ENCODE measurements around the gene AFAP1L1. TPM values are rescaled to one million over a fixed set of nuclear protein-coding genes. Genes with fewer than 3 reads are reported as not detected.

Gene AFAP1L1
- total RNA-seq, 1 donor from 2014 or later: 8.3 TPM

DNA sequence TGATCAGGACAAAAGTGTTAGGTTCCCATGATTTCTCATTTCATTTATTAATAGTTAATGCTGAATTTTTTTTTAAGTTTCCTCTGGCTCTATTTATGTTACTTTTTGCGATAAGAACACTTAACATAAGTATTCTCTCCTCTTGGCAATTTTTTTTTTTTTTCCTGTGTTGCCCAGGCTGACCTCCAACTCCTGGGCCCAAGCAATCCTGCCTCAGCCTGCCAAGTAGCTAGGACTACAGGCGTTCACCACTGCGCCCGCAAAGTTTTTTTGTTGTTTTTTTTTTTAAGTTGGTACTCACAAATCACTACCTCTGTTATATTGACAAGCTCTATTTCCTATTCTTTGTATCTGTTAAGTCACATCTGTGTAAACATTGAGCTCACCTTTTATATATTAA, 80.5 kb downstream of the AFAP1L1 start:
- no peaks in the 10 kb centered on the region for H3K9me3 Mint-ChIP-seq (ENCODE audit: unreplicated experiment)
- TF ChIP-seq, protein P1, sequence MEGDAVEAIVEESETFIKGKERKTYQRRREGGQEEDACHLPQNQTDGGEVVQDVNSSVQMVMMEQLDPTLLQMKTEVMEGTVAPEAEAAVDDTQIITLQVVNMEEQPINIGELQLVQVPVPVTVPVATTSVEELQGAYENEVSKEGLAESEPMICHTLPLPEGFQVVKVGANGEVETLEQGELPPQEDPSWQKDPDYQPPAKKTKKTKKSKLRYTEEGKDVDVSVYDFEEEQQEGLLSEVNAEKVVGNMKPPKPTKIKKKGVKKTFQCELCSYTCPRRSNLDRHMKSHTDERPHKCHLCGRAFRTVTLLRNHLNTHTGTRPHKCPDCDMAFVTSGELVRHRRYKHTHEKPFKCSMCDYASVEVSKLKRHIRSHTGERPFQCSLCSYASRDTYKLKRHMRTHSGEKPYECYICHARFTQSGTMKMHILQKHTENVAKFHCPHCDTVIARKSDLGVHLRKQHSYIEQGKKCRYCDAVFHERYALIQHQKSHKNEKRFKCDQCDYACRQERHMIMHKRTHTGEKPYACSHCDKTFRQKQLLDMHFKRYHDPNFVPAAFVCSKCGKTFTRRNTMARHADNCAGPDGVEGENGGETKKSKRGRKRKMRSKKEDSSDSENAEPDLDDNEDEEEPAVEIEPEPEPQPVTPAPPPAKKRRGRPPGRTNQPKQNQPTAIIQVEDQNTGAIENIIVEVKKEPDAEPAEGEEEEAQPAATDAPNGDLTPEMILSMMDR (IDR thresholded peaks at IDR 0.05; ENCODE audit: insufficient read depth, low read depth, low read length): no peak
- no peak for TF ChIP-seq EZH2 (IDR thresholded peaks at IDR 0.05; ENCODE audit: insufficient read depth, low read length)
- Histone ChIP-seq H2AFZ (ENCODE audit: low read depth, low read length) (no peak overlapping the region), H3K4me2 (ENCODE audit: low read length) (no peak overlapping the region), H3K9me3 (ENCODE audit: insufficient read depth, low read depth, low read length) (no peaks in the 10 kb centered on the region), H3K36me3 (ENCODE audit: insufficient read depth, low read length) (peaks cover 58% of the 10 kb centered on the region), H3K27me3 (ENCODE audit: insufficient read depth, low read length) (no peaks in the 10 kb centered on the region), H3K9ac (ENCODE audit: low read length) (no peak overlapping the region), H3K27ac (ENCODE audit: low read depth, low read length) (no peak overlapping the region), H3K4me1 (ENCODE audit: insufficient read depth, low read length) (no peaks in the 10 kb centered on the region), H3K79me2 (ENCODE audit: insufficient read depth, low read length) (peaks cover 15% of the 10 kb centered on the region), H3K4me3 (ENCODE audit: insufficient read depth, low read depth, low read length) (no peak overlapping the region), H4K20me1 (ENCODE audit: insufficient read depth, low read length) (peaks cover 23% of the 10 kb centered on the region)
- no peak for FAIRE-seq
- H3K27ac Mint-ChIP-seq (ENCODE audit: unreplicated experiment): no peak overlapping the region
- H3K4me1 Mint-ChIP-seq (ENCODE audit: low read depth, unreplicated experiment): peaks cover 15% of the 10 kb centered on the region
- DNase-seq (ENCODE audit: low read depth): no peak
- H3K4me3 Mint-ChIP-seq (ENCODE audit: unreplicated experiment): no peak overlapping the region
- peaks cover 37% of the 10 kb centered on the region for H3K36me3 Mint-ChIP-seq (ENCODE audit: low read depth, unreplicated experiment)
- no peaks in the 10 kb centered on the region for H3K27me3 Mint-ChIP-seq (ENCODE audit: low read depth, unreplicated experiment)

GRCh38 chr5:149353911-149354310, 82.3 kb downstream of the AFAP1L1 start:
- Histone ChIP-seq H3K9ac (ENCODE audit: low read length) (no peak overlapping the region), H3K36me3 (ENCODE audit: insufficient read depth, low read length) (peaks cover 44% of the 10 kb centered on the region), H3K27me3 (ENCODE audit: insufficient read depth, low read length) (no peaks in the 10 kb centered on the region), H3K4me3 (ENCODE audit: insufficient read depth, low read depth, low read length) (no peak overlapping the region), H4K20me1 (ENCODE audit: insufficient read depth, low read length) (peaks cover 13% of the 10 kb centered on the region), H3K4me2 (ENCODE audit: low read length) (no peak overlapping the region), H3K79me2 (ENCODE audit: insufficient read depth, low read length) (peaks cover 4% of the 10 kb centered on the region), H3K4me1 (ENCODE audit: insufficient read depth, low read length) (peaks cover 5% of the 10 kb centered on the region), H3K9me3 (ENCODE audit: insufficient read depth, low read depth, low read length) (no peaks in the 10 kb centered on the region), H2AFZ (ENCODE audit: low read depth, low read length) (no peak overlapping the region), H3K27ac (ENCODE audit: low read depth, low read length) (no peak overlapping the region)
- TF ChIP-seq EZH2 (IDR thresholded peaks at IDR 0.05; ENCODE audit: insufficient read depth, low read length): no peak
- TF ChIP-seq, protein P1 (IDR thresholded peaks at IDR 0.05; ENCODE audit: insufficient read depth, low read depth, low read length): no peak
- H3K4me1 Mint-ChIP-seq (ENCODE audit: low read depth, unreplicated experiment): peaks cover 2% of the 10 kb centered on the region
- peaks cover 31% of the 10 kb centered on the region for H3K36me3 Mint-ChIP-seq (ENCODE audit: low read depth, unreplicated experiment)
- no peaks in the 10 kb centered on the region for H3K27me3 Mint-ChIP-seq (ENCODE audit: low read depth, unreplicated experiment)
- no peak for DNase-seq (ENCODE audit: low read depth)
- no peak overlapping the region for H3K4me3 Mint-ChIP-seq (ENCODE audit: unreplicated experiment)
- H3K9me3 Mint-ChIP-seq (ENCODE audit: unreplicated experiment): no peaks in the 10 kb centered on the region
- no peak for FAIRE-seq
- no peak overlapping the region for H3K27ac Mint-ChIP-seq (ENCODE audit: unreplicated experiment)

- no peaks in the 10 kb centered on the region for H3K9me3 ChIP-seq (ENCODE audit: insufficient read depth, low read depth, low read length)
- Mint-ChIP-seq H3K27me3 (ENCODE audit: low read depth, unreplicated experiment) (no peaks in the 10 kb centered on the region), H3K9me3 (ENCODE audit: unreplicated experiment) (no peaks in the 10 kb centered on the region), H3K27ac (ENCODE audit: unreplicated experiment) (no peak overlapping the region), H3K4me3 (ENCODE audit: unreplicated experiment) (no peak overlapping the region), H3K4me1 (ENCODE audit: low read depth, unreplicated experiment) (peaks cover 4% of the 10 kb centered on the region), H3K36me3 (ENCODE audit: low read depth, unreplicated experiment) (peaks cover 19% of the 10 kb centered on the region)
- no peak overlapping the region for H2AFZ ChIP-seq (ENCODE audit: low read depth, low read length)
- no peak overlapping the region for H3K4me2 ChIP-seq (ENCODE audit: low read length)
- H3K9ac ChIP-seq (ENCODE audit: low read length): no peak overlapping the region
- H3K79me2 ChIP-seq (ENCODE audit: insufficient read depth, low read length): peaks cover 2% of the 10 kb centered on the region
- no peak for DNase-seq (ENCODE audit: low read depth)
- H3K36me3 ChIP-seq (ENCODE audit: insufficient read depth, low read length): peaks cover 27% of the 10 kb centered on the region
- no peaks in the 10 kb centered on the region for H3K27me3 ChIP-seq (ENCODE audit: insufficient read depth, low read length)
- no peak for FAIRE-seq
- H3K27ac ChIP-seq (ENCODE audit: low read depth, low read length): no peak overlapping the region
- H3K4me1 ChIP-seq (ENCODE audit: insufficient read depth, low read length): peaks cover 5% of the 10 kb centered on the region
- H4K20me1 ChIP-seq (ENCODE audit: insufficient read depth, low read length): peaks cover 13% of the 10 kb centered on the region
- no peak overlapping the region for H3K4me3 ChIP-seq (ENCODE audit: insufficient read depth, low read depth, low read length)
- TF ChIP-seq, protein P1 (IDR thresholded peaks at IDR 0.05; ENCODE audit: insufficient read depth, low read depth, low read length): no peak
- no peak for TF ChIP-seq EZH2 (IDR thresholded peaks at IDR 0.05; ENCODE audit: insufficient read depth, low read length)
These were observed 84.0 kb downstream of the AFAP1L1 start for GRCh38 chr5:149355688-149356087.
